GM18868 (cell line): Measurements from ENCODE around the gene TRIM54.
"Not testable (repeated sequence)": the region's sequence is repeated elsewhere in the genome, so short reads cannot be mapped to it uniquely, and the experiment has no call there.

Experiments used
- ATAC-seq: cut with Tn5 transposase; IDR thresholded peaks from one replicate; pipeline ENCODE4 v1.9.1; 2021; ENCODE audit warnings: mild to moderate bottlenecking, moderate library complexity; ENCODE audit not compliant: unreplicated experiment

The TRIM54 gene

DNA sequence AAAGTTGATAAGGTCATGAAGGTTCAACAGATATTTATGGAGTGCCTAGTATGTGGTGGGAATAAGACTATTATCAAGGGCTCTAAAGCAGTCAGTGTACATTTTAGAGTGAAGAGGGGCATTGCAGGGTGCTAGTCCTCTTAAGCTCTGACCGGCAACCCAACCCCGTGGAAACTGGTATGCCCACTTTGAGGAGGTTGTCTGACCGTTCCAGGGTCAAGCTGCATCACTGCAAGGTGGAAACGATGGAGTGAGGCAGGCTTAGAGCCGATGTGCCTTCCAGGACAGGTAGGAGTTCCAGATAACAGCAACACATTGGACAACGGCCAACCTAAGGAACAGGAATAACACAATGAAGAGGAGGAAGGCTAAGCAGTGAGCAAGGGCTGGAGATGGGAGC, 27.4 kb downstream of the TRIM54 start:
- ATAC-seq = no peak

DNA sequence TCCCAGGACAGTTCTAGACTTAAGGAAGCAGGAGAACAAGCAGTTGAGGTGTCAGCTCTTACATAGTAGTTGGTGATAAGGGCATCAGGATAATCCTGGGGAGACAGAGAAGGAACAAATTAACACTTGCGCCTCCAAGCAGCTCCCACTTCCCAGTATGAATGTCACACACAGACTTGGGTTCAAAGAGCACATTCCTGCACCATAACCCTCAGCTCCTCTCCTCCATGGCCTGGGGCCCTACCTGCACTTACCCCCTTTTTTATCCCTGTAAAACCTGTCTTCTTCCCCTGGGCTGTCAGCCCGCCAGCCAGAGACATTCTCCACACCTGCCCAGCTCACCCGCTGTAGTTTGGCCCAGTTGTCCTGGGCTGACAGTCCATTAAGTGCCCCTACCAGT, 29.9 kb downstream of the TRIM54 start:
- ATAC-seq = no peak

DNA sequence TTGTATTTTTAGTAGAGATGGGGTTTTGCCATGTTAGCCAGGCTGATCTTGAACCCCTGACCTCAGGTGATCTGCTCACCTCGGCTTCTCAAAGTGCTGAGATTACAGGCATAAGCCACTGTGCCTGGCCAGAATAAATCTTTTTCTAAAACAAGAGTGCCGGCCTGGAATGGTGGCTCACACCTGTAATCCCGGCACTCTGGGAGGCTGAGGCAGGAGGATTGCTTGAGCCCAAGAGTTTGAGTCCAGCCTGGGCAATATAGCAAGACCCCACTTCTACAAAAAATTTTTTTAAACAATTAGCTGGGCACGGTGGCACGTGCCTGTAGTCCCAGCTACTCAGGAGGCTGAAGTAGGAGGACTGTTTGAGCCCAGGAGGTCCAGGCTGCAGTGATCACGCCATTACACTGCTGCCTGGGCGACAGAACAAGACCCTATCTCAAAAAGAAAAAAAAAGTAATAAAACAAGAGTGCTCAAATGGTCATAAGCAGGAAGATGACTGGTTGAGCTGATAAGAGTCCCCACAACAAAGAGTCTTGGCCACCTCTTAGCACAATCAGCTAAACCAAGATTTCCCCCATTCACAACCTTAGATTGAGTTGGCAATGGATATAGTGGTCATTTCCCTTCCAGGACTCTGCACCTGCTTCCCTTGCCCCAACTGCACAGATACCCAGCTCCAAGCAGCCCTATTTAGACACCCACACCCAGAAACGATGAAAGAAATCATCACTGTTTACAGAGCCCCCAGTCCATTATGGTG, 31.8 kb downstream of the TRIM54 start:
- no peak for ATAC-seq

DNA sequence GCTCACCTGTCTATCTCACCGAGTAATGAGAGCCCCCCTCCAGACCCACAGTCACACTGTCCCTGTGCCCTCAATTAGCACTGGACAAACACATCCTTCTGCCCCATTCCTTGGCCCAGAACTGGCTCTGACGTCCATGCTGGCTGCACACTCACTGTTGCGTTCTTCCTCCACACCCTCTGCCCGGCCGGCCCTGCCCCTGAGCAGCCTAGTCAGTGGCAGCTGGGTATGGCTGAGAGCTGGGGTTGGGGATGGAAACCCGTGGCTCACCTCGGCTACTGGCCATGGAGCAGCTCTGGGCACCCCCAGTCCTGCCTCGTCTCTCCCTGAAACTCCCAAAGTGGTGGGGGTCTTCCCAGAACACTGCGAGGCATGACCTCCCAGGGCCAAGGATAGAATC, 32.5 kb downstream of the TRIM54 start:
- ATAC-seq = no peak

DNA sequence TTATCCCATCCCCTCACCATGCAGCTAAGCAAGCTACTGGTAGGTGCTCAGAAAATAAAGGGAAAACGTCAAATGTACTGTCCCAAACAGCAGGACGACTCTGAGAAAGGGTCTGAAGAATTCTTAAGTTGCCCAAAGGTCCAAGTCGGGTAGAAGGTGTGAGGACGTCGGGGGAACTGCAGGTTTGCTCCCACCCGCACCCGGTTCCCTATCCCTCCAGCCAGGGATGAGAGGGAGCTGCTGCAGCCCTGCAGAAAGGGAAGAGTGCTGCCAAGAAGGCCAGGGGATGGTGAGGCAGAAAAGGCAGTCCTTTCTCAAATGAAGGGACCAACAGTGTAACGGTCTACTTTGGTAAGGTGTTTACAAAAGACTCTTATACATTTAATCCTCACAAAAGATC, 32.9 kb downstream of the TRIM54 start:
- no peak for ATAC-seq

DNA sequence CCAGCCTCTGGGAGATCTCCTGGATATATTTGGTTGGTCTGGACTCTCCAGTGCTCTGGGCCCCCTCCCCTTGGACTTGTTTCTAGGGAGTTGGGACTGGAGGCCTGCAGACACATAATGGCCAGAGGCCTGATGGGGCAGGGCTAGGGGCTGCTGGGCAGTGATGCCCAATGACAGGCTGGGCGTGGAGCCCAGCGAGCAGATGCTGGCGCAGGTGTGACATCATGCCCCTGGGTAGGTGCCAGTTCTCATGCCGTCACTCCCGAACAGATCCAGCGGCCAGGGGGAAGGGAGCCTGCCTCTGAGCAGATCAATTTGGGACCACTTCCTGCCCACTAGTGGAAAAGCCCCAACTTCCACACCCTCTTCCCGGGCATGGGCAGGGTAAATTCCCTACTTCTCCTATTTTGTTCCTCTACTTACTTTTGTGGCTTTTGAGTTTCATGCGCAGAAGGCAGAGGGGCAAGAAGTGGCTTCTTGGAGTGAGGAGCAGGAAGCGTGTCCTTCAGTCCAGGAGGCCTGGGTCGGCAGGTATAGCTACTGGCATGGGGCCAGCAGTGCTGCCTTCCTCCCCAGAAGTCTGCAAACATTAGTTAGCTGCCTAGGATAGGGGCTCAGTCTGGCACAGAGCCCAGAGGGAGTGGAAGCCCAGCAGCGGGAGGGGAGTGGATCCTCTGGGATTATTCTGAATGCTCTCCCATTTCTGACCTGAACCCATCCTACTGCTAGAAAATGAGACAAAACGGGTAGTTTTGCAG, 34.6 kb downstream of the TRIM54 start:
- ATAC-seq = no peak

DNA sequence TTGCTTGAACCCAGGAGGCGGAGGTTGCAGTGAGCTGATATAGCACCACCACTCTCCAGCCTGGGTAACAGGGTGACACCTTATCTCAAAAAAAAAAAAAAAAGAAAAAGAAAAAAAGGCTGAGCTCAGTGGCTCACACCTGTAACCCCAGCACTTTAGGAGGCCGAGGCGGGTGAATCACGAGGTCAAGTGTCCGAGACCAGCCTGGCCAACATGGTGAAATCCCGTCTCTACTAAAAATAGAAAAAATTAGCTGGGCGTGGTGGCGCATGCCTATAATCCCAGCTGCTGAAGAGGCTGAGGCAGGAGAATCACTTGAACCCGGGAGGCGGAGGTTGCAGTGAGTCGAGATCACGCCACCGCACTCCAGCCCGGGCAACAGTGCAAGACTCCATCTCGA, 37.6 kb downstream of the TRIM54 start:
- not testable (repeated sequence) for ATAC-seq

DNA sequence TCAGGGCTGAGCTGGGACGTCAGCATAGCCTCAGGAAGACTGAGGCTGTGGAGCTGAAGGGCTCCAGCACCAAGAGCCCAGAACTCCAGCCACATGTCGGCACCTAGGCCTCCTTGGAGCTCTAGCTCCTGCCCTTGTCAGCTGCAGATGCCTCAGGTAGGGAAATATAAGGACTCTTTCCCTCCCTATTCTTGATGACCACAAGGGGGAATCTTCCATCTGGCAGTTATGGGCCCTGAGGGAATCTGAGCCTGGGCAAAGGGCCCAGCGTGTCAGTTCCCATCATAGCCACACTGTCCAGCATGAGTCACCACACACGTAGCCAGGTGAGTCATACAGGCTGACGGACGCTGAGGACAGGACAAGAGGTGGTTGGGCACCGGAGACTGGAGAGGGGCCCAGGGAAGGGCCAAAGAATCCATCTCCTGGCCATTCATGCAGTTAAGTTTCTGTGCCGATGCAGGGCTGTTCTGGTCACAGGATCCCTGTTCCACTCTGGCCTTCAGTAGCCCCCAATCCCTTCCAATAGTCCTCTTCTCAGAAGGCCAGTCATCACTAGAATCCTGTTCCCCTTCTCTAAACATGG, 38.8 kb downstream of the TRIM54 start:
- ATAC-seq = no peak

DNA sequence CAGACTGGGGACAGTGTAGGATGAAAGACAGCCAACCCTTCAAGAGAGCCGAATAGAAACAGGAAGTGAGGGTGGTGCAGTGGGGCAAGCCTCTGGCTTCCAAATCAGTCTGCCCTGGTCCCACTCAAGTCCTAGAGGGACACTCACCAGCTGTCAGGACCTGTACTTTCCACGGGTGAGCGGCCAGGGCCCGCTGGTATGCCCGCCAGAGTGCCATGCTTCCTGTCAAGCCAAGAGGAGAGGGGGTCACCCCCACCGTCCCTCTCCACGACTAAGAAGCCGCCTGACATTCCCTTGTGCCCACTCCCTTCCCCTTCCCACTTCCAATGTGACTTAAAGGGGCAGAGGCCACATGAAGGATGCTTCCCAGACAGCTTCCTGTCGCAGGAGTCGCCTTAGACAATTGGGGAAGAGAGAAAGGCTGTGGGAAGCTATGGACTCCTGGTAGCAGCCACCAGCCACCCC, 40.1 kb downstream of the TRIM54 start:
- ATAC-seq = no peak

DNA sequence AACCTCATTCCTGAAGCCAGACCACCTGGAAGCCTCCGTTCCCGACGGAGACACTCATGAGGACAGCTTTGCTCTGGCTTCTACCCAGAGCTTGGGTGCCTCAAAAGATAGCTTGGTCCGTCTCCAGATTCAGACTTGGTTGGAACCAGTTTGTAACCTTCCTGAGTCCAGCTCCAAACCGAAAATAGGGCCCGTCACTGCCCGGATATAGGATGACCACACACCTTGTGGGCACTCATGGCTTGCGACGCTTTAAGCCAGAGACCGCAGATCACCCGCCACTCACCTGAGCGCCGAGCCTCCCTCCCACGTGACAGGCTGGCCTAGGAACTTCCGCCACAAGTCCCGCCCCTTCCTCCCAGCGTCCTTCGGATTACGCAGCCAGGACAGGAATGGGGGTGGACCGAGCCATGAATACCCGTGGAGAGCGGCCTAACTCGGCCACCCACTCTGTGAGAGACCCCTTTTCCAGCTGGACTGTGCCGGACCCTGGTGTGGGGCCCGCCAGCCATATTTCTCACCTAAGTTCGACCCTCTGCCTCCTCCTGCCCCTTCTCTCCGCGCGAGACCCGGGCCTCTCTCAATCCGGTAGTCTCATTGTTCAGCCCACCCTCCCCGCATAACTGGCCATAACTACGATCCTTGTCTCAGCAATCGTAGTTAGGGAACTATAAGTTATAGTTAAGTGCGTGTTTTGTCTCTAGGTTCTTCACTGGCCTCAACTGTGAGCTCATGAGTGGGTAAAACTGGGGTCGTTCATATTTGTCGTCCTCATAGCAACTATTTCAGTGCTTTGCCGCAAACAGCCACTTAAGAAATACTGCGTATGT, 40.8 kb downstream of the TRIM54 start, which contains the start of gene MPV17:
Gene MPV17 (minus strand): TSS at position 332 of the 830 bp plus-strand sequence. CDS start 580 bp downstream, outside the sequence.
- peak; percentile 94 for ATAC-seq

DNA sequence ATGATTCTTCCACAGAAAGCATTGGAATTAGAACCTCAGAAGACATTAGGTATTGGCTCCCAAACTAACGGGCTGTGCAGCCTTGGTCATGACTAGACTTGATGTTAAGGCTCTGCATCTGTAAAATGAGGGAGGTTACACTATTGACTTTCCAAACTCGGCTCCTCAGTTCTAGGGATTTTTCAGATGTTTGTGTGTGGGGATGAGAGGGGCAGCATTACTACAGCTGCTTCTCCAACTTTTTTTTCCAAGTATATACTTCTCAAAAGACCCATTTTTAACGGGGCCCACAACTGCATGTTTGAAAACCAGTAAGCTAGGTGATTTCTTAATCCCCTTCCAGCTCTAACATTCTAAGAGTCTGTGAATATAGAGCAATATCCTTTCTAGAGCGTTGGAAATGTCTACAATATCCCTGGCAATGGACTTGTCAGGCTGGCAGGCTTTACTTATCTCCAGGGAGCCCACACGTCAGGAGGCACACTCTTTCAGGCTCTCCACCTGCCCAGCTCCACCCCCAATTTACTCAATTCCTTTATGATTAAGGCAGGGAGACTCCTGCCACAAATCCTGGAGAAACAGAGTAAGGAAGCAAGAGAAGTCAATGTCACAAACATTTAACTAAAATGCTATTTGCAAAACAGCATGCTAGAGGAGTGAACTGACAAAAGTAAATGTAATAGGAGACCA, 41.5 kb downstream of the TRIM54 start:
- ATAC-seq = no peak

DNA sequence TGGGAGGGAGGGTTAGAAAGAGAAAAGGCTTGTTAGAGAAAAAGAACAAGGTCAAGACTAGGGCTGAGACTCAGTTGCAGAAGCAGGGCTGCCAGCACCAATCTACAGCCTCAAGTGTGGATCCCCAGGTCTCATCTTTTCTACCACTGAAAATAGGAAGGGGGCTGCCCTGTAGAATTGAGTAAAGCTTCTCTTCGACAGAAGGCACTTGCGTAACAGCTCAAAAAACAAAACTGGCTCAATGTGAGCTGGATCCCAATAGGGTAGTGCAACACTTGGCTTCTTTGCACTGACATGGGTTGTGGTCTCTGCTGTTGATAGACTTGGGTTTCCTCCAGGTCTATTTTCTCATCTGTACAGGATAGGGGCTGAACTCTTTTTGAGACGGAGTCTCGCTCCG, 42.5 kb downstream of the TRIM54 start:
- ATAC-seq = no peak

DNA sequence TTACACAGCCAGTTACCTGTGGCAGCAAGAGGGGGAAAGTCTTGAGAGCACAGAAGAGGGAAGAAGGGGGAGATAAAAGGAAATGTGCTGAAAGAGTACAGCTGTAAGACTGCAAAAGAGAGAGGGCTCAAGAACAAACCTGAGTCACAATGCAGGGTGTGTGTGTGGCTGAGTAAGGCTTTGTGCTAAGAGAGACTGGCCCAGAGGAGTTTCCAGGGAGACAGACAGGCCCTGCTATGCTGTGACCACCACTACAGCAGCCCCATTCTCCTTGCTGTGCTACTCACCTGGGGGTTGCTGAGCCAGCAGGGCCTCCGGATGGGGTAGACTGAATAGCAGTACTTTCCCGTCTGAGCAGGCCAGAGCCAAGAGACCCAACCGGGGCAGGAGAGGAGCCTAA, 53.1 kb downstream of the TRIM54 start:
- ATAC-seq = no peak

DNA sequence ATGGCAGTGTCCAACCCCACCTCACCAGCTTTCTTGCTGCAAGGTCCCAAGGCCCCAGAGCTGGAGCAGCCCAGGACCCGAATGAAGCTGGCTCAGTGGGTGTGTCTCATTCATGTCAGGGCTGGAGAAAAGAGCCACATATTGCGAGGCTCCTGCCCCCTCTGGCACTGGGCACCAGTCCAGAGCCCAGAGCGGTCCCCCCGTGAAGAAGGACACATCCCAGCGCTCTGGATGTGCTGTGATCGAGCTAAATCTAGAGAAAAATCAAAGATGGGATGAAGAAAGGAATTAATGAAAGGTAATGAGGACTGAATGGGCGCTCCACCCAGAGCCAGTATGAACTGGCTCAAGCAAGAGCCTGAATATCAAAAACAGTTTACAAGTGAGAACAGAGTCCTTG, 53.9 kb downstream of the TRIM54 start:
- no peak for ATAC-seq

DNA sequence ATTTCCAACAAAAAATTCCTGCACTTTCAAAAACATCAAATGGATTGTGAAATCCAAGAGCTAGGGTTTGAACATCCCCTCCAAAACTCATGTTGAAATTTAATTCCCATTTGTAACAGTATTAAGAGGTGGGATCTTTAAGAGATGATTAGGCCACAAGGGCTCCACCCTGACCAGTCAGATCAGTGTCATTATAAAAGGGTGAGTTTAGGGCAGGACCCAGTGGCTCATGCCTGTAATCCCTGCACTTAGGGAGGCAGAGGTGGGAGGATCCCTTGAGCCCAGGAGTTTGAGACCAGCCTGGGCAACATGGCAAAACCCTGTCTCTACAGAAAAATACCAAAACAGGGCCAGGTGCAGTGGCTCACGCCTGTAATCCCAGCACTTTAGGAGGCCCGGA, 65.4 kb downstream of the TRIM54 start:
- ATAC-seq = no peak

DNA sequence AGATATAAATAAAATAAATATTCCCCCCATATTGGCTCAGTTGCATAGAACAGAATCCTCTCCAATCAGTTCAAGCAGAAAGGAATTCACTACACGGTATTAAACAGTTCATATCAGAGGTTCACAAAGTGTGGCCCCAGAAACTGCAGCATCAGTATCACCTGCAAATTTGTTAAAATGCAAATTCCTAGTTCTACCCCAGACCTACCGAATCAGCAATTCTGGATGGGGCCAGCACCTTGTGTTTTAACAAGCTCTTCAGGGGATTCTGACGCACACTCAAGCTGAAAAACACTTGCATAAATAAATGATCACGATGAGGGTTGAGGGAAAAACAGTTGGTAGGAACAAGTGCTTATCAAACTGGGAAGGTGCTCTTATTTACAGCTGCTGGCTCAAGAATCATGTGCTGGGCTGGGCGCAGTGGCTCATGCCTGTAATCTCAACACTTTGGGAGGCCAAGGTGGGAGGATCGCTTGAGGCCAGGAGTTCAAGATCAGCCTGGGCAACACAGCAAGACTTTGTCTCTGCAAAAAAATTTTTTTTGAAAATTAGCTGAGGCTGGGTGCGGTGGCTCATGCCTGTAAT, 68.0 kb downstream of the TRIM54 start:
- no peak for ATAC-seq

DNA sequence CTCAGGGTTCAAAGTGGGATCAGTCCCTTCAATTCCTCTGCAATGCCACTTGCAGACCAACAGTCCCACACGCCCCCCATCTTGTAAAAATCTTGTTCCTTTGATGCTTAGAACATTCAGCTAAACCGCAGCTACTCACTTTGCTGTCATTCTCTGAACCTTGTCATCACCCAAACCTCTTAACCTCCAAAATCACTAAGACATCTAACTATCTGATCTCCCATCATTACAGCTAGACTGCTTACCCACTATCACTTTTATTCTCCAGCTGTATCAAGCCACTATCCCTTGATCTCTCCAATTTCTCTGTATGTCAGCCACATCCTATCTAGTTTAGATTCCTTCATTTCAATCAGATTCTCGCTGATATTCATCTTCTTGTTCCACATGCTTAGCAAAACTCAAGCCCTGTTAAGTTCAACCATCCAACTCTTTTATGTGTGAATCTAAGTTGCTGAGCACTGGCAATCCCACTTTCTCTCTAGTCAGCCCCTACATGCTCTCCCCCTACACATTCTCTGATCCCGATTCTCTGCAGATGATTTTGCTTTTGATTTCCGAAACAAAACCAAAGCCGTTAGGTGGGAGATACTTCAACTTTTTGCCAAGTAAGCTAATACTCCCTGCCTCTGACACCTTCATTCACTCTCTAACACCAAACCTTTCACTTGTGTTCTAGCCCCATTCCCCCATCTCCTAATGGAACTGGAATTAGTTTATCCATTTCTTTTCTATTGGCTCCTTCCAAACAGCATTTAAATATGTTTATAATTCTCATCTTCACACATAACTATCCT, 69.8 kb downstream of the TRIM54 start:
- no peak for ATAC-seq

DNA sequence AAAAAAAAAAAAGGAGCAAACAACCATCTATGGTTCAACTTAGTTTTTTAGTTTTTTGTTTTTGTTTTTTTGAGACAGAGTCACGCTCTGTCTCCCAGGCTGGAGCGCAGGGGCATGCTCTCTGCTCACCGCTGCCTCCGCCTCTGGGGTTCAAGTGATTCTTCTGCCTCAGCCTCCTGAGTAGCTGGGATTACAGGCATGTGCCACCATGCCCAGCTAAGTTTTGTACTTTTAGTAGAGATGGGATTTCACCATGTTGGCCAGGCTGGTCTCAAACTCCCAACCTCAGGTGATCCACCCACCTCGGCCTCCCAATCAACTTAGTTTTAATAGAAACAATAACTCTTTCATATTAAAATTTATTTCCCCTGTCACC, 71.1 kb downstream of the TRIM54 start:
- not testable (repeated sequence) for ATAC-seq
